Measurements from ENCODE around the gene JAKMIP2.
"Not testable (repeated sequence)": the region's sequence is repeated elsewhere in the genome, so short reads cannot be mapped to it uniquely, and the experiment has no call there.

The JAKMIP2 gene

DNA sequence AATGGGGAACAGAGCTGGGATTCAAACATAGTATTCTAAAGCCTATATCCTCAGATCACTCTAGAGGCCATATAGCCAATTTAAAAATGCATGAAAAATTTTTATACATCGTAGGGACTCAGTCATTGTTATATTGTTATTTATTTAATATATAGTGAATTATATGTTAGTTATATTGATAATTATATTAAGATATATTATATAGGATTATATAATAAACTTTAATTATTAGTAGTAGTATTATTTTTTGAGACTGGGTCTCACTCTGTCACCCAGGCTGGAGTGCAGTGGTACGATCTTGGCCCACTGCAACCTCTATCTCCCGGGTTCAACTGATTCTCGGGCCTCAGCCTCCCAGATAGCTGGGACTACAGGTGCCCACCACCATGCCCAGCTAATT, 206.9 kb downstream of the JAKMIP2 start:
- no peak for DNase-seq (ENCODE audit: extremely low spot score, insufficient read length, low read depth)
- no peak for FAIRE-seq

- no peak for DNase-seq (ENCODE audit: extremely low spot score, insufficient read length, low read depth)
- FAIRE-seq, result no peak
Measured at GRCh38 chr5:147573211-147573610, 209.3 kb downstream of the JAKMIP2 start.

DNA sequence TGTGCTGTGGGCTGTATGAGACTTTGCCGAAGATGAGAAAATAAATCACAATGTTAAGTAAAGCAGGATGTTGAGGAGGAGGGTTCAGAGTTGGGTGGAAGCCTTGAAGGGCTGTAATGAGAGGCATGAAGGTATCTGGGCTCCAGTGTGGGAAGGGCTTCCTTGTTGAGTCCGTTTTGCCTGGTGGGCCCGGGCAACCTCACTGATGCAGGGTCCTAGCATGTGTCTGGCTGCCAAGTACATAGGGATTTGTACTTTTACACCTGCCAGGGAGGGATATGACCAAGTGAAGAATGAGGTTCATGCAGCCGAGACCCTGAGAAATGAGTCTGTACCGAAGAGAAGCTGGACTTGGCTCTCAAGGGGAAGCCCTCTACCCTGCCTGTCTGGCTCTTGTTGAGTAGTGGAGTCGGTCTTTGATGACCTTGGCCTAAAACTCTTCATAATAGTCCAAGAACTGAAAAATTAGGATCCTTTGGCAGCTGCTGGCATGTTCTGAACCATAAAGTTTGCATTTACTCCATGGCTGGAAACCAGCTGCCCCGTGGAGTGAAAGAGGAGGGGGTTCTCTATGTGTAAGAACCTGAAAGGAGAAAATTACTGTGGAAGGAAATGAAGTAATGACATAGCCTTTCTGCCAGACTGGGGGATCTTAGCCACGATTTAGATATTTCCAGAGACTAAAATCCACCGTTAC, 213.7 kb downstream of the JAKMIP2 start:
- FAIRE-seq (no peak), DNase-seq (ENCODE audit: extremely low spot score, insufficient read length, low read depth) (no peak)

GRCh38 chr5:147567917-147568598, 214.5 kb downstream of the JAKMIP2 start:
- DNase-seq (ENCODE audit: extremely low spot score, insufficient read length, low read depth), result no peak
- no peak for FAIRE-seq

DNA sequence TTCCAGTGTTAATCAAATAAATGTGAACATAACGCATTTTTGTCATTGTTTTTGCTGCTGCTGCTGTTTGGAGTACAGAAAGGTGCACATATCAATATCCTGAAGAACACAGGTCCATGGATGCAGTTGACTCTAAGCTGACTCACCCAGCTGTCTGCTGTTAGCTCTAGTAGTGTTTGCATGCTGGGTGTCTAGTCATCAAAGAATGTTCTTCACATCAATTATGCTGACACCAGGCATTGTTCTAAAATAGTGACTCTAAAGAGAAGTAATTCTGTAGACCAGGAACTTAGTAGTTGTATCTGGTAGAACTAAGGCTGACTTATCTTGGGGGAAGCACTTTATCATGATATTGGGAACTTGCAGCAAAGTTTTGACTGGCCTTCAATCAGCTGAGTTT, 217.0 kb downstream of the JAKMIP2 start:
- FAIRE-seq (no peak), DNase-seq (ENCODE audit: extremely low spot score, insufficient read length, low read depth) (no peak)

DNA sequence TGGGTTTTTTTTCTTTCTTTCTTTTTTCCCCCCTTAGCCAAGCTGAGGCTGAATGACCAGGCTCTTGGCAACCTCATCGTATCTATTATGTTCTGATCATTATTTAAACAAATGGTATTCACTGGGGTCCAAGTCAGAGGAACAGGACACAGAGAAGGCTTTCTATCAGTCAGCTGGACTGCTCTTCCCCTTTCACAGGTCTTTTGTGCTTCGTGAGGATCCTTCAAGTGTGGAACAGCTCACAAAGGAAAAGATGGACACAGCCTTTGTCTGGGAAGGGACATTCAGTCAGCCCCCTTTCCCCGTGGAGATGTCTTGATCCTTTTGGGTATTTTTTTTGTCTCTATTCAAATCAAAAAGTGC, 218.4 kb downstream of the JAKMIP2 start:
- FAIRE-seq, result no peak
- no peak for DNase-seq (ENCODE audit: extremely low spot score, insufficient read length, low read depth)

GRCh38 chr5:147563466-147564123, 218.9 kb downstream of the JAKMIP2 start:
- FAIRE-seq, result no peak
- DNase-seq (ENCODE audit: extremely low spot score, insufficient read length, low read depth), result no peak

- DNase-seq (ENCODE audit: extremely low spot score, insufficient read length, low read depth) (no peak), FAIRE-seq (no peak)
Measured at GRCh38 chr5:147561435-147561834, 221.1 kb downstream of the JAKMIP2 start.

- no peak for DNase-seq (ENCODE audit: extremely low spot score, insufficient read length, low read depth)
Measured at GRCh38 chr5:147560718-147561331, 221.7 kb downstream of the JAKMIP2 start.

DNA sequence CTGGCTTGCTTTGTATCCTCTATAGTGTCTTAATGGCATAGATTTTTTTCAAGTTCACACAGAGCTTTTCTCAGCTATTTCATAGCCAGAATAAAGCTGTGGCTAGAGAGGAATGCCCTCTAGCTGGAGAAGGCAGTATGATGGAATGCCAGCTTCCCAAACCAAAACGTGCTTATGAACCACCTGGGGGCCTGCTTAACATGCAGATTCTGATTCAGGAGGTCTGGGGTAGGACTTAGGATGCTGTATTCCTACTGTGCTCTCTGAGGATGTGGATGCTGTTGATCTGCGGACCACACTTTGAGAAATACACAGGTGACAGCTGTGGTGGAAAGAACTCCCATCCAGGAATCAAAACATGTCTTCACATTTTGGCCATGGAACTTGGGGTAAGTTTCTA, 222.8 kb downstream of the JAKMIP2 start:
- no peak for FAIRE-seq
- no peak for DNase-seq (ENCODE audit: extremely low spot score, insufficient read length, low read depth)

More at GRCh38 chr5:147560718-147561331, 221.7 kb downstream of the JAKMIP2 start:
- FAIRE-seq, result no peak

- no peak for FAIRE-seq
- DNase-seq (ENCODE audit: extremely low spot score, insufficient read length, low read depth), result no peak
Measured at GRCh38 chr5:147558826-147559225, 223.7 kb downstream of the JAKMIP2 start.

- FAIRE-seq (no peak), DNase-seq (ENCODE audit: extremely low spot score, insufficient read length, low read depth) (no peak)
Measured at GRCh38 chr5:147557876-147558745, 224.4 kb downstream of the JAKMIP2 start.

- DNase-seq (ENCODE audit: extremely low spot score, insufficient read length, low read depth), result no peak
Measured at GRCh38 chr5:147555176-147555575, 227.4 kb downstream of the JAKMIP2 start.

DNA sequence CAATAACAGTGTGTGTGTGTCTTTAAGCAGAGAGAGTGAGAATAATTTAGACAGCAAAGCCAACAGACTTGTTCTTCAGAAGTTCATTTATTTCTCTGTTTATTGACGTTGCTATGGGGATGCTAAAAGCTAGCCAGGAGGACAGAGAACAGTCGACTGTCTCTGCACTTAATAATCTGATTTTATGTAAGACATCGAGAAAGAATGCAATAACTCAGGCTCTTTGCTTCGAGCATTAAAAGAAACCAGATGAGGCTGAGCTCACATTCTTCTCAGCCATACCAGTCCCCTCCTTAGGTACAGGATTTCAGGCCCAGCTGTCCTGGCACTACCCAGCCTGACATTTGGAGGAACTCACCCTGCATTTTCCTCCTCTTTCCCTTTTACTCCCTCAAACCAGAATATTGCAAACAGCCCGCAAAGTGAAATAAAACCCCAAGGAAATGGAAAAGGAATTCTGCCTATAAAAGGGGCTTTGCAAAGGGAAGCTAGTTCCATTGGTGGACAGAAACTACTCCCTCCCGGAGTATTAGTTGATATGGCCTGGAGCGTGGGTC, 228.2 kb downstream of the JAKMIP2 start:
- FAIRE-seq, result no peak

More at GRCh38 chr5:147555176-147555575, 227.4 kb downstream of the JAKMIP2 start:
- FAIRE-seq, result no peak

DNA sequence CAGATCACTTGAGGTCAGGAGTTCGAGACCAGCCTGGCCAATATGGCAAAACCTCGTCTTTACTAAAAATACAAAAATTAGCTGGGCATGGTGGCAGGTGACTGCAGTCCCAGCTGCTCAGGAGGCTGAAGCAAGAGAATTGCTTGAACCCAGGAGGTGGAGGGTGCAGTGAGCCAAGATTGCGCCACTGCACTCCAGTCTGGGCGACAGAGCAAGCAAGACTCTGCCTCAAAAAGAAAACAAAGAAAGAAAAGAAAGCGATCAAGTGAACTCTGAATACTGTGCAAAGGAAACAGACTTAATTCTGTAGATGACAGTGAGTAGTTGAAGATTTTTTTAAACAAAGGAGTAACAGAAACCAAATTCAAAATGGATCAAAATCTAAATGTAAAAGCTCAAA, 228.7 kb downstream of the JAKMIP2 start:
- not testable (repeated sequence) for DNase-seq (ENCODE audit: extremely low spot score, insufficient read length, low read depth); FAIRE-seq

More for the DNA sequence above, 228.2 kb downstream of the JAKMIP2 start:
- DNase-seq (ENCODE audit: extremely low spot score, insufficient read length, low read depth), result no peak

DNA sequence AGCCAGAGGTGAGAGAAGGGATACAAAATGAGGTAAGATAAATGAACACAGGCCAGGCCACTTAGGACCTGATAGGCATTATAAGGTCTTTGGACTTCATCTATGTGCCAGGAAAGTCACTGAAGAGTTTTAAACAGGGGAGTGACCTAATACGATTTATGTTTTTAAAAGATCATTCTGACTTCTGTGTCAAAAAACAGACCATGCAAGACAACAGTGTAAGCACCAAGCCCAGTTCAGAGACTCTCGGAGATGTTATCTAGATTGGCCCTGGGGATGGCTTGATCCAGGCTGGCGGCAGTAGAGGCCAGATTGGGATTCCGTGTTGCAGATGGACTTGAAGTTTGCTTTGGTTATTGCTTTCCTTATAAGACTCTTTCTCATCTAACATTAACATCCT, 229.6 kb downstream of the JAKMIP2 start:
- DNase-seq (ENCODE audit: extremely low spot score, insufficient read length, low read depth) (no peak), FAIRE-seq (no peak)

- DNase-seq (ENCODE audit: extremely low spot score, insufficient read length, low read depth) (no peak), FAIRE-seq (no peak)
Measured at GRCh38 chr5:147551677-147552076, 230.9 kb downstream of the JAKMIP2 start.

GRCh38 chr5:147547730-147548129, 234.8 kb downstream of the JAKMIP2 start:
- DNase-seq (ENCODE audit: extremely low spot score, insufficient read length, low read depth) (no peak), FAIRE-seq (no peak)

- no peak for FAIRE-seq
Measured at GRCh38 chr5:147544556-147544955, 238.0 kb downstream of the JAKMIP2 start.

DNA sequence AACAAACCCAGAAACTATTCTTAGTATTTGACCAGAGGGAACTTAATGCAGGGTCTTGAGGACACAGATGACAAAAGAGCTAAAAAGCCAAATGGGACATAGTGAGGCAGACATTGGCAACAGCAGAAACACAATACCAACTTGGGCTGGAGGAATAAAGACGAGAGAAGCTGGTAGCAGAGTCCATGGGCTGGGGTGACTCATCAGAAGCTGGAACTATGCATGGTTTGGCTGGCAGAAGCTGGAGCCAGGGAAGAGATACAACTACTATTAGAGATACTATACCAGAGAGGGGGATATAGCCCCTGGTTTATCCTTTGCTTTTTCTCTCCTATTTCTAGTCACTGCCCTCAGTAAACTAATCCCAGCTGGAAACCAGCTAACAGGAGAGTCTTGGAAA, 243.5 kb downstream of the JAKMIP2 start:
- DNase-seq (ENCODE audit: extremely low spot score, insufficient read length, low read depth), result no peak
- no peak for FAIRE-seq

More at GRCh38 chr5:147544556-147544955, 238.0 kb downstream of the JAKMIP2 start:
- no peak for DNase-seq (ENCODE audit: extremely low spot score, insufficient read length, low read depth)
